ENCODE results near the gene NOS1AP.
A peak's percentile ranks its signal among the peaks of the same experiment; 100 is the strongest.

Gene NOS1AP

GRCh38 chr1:162317621-162318020 lies 248.1 kb downstream of the NOS1AP start:
- H3K4me3 ChIP-seq (ENCODE audit: low read length), result no peak overlapping the region
- TF ChIP-seq, protein P1, sequence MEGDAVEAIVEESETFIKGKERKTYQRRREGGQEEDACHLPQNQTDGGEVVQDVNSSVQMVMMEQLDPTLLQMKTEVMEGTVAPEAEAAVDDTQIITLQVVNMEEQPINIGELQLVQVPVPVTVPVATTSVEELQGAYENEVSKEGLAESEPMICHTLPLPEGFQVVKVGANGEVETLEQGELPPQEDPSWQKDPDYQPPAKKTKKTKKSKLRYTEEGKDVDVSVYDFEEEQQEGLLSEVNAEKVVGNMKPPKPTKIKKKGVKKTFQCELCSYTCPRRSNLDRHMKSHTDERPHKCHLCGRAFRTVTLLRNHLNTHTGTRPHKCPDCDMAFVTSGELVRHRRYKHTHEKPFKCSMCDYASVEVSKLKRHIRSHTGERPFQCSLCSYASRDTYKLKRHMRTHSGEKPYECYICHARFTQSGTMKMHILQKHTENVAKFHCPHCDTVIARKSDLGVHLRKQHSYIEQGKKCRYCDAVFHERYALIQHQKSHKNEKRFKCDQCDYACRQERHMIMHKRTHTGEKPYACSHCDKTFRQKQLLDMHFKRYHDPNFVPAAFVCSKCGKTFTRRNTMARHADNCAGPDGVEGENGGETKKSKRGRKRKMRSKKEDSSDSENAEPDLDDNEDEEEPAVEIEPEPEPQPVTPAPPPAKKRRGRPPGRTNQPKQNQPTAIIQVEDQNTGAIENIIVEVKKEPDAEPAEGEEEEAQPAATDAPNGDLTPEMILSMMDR (IDR thresholded peaks at IDR 0.05; ENCODE audit: insufficient read depth, low read depth, low read length, missing control alignments), result no peak
- no peak for DNase-seq (ENCODE audit: low read depth)

DNA sequence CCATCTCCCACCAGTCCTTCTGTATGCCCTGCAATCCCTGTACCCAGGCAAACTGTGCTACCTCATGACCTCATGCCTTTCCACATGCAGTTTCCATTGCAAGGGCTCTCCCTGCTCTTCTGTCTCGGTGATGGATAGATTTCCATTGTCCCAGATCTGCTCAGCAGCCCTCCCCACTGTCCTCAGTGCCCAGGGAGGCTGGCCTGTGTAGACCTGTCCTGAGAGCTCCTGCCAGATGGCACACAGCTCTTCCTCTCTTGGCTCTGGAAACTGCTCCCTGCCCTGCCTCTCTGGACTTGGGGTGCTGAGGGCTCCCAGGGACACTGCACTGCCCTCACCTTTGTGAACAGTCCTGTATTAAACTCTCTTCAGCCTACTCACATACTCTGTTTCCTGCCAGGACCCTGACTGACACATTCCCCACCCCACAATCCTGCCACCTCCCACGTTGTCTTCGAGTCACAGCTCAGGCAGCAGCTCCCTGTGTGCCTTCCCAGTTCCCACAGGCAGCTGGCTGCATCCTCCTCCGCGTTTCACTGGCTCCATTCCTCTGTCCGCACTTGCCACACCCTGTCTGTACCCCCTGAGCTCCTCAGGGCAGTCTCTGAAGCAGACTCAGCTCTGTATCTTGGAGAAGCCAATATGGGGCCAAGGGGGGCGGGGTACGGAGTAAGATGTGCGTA lies 250.1 kb downstream of the NOS1AP start:
- H3K4me3 ChIP-seq (ENCODE audit: low read length), result no peak overlapping the region
- peak; percentile 63 for DNase-seq (ENCODE audit: low read depth)
- TF ChIP-seq, protein P1 (IDR thresholded peaks at IDR 0.05; ENCODE audit: insufficient read depth, low read depth, low read length, missing control alignments), result no peak

DNA sequence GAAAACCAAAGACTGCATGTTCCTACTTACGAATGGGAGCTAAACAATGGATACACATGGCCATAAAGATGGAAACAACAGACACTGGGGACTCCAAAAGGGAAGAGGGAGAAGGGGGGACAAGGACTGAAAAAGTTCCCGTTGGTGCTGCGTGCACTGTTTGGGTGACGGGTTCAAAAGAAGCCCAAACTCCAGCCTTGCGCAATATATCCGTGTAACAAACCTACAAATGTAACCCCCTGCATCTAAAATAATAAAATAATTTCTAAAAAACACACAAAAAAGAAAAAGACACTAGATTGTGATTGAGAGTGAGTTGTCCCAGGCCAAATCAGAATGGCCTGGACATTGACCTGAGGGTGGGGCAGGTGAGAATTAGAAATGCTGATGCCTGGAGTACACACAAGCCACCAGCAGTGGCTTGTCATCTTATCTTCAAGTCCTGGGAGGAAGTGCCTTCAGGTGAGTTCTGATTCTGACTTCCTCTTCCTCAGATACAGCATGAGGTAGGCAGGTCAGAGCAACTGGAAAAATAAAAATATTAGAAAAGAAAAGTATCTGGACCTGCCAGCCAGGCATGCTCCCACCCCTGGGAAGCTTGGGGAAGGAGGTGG lies 252.4 kb downstream of the NOS1AP start:
- DNase-seq (ENCODE audit: low read depth), result no peak
- no peak overlapping the region for H3K4me3 ChIP-seq (ENCODE audit: low read length)
- TF ChIP-seq, protein P1 (IDR thresholded peaks at IDR 0.05; ENCODE audit: insufficient read depth, low read depth, low read length, missing control alignments), result no peak

DNA sequence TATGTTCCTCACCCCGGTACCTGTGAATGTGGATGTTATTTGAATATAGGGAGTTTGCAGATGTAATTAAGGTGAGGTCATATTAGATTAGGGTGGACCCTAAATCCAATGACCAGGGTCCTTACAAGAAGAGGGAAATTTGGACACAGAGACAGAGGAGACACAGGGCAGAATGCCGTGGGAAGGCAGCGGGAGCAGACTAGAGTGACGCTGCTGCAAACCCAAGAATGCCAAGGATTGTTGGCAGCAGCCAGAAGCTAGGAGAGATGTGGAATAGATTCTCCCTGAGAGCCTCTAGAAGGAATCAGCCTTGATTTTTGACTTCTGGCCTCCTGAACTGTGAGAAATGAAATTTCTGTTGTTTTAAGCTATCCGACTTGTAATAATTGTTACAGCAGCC lies 253.5 kb downstream of the NOS1AP start:
- no peak overlapping the region for H3K4me3 ChIP-seq (ENCODE audit: low read length)
- TF ChIP-seq, protein P1 (IDR thresholded peaks at IDR 0.05; ENCODE audit: insufficient read depth, low read depth, low read length, missing control alignments), result no peak
- no peak for DNase-seq (ENCODE audit: low read depth)

DNA sequence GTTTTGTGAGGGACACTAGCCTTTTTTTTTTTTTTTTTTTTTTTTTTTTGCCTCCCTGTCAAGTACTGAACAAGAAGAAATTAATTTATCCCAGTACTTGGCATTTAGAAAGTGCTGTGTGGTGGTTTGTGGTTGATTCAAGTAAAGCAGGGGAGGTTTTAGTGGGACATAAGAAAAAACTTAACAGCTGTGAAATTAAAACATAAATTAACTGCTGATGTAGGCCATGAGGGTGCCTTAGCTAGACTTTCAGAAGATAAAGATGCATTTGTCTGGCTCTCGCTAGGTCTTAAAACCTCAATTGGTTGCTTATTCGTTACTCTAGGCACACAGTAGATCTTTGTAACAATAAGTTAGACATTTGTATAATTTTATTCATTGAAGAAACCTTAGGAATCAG lies 254.9 kb downstream of the NOS1AP start:
- H3K4me3 ChIP-seq (ENCODE audit: low read length), result no peak overlapping the region
- TF ChIP-seq, protein P1 (IDR thresholded peaks at IDR 0.05; ENCODE audit: insufficient read depth, low read depth, low read length, missing control alignments), result no peak
- no peak for DNase-seq (ENCODE audit: low read depth)

- TF ChIP-seq, protein P1 (IDR thresholded peaks at IDR 0.05; ENCODE audit: insufficient read depth, low read depth, low read length, missing control alignments), result no peak
- no peak overlapping the region for H3K4me3 ChIP-seq (ENCODE audit: low read length)
- DNase-seq (ENCODE audit: low read depth), result no peak
Measured at GRCh38 chr1:162326559-162326958, 257.1 kb downstream of the NOS1AP start.

Data from epithelial cell of esophagus (primary cell).